Activated naive CD4-positive, alpha-beta T cell treated with anti-CD3 and anti-CD28 coated beads, Interleukin-2, amount 50 U/mL, for 16 hours (primary cell): ENCODE data around the gene ARHGEF39.

Source experiments
- DNase-seq: peaks from one replicate; pipeline ENCODE4 v3.0.0-alpha.2; 2020

The ARHGEF39 gene

DNA sequence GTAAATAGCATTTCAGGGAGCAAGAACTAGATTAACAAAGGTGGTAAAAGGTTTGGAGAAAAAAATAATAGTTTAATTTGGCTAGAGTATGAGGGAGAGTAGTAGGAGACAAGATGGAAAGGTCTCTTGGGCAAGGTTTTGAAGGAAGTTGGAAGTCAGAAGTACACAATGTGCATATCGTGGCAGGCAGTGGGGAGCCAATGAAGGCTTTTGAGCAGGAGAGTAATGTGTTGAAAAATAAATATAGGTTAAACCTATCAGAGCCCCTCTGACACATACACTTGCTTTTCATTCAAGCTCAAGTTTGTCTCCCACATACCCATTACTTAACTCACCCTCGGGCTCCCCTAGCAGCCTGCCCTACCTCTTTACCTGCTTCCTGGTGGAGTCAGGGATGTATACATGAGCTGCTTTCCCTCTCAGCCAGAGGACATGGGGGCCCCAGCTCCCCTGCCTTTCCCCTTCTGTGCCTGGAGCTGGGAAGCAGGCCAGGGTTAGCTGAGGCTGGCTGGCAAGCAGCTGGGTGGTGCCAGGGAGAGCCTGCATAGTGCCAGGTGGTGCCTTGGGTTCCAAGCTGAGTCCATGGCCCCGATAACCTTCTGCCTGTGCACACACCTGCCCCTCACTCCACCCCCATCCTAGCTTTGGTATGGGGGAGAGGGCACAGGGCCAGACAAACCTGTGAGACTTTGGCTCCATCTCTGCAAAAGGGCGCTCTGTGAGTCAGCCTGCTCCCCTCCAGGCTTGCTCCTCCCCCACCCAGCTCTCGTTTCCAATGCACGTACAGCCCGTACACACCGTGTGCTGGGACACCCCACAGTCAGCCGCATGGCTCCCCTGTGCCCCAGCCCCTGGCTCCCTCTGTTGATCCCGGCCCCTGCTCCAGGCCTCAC is 8.4 kb upstream of the ARHGEF39 start, which contains the start of gene CA9:
Gene CA9, plus strand, starts transcription at position 797 of the 893 bp plus-strand sequence. Its CDS starts 32 bp downstream, at position 829.
- DNase-seq, result no peak

GRCh38 chr9:35669331-35670145 is 4.5 kb upstream of the ARHGEF39 start:
- no peak for DNase-seq

- no peak for DNase-seq
Measured at GRCh38 chr9:35667939-35668338, 2.9 kb upstream of the ARHGEF39 start.

DNA sequence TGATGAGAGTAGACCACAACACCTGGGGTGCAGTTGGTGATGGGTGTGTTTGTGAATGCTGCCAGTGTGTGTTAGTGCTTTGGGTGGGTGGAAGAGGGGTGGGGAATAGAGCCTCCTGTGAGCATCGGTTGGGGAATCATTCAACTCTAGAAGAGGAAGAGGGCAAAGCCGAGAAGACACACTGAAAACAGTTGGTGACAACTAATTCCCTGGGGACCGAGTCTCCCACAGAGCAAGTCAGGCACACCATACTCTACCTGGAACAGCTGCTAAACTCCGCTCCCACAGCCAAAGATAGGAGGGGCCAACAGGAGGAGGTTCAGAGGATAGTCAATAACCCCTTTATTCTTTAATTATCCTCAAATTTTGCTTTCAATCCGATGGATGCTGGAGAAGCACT is 1.6 kb upstream of the ARHGEF39 start:
- no peak for DNase-seq

DNA sequence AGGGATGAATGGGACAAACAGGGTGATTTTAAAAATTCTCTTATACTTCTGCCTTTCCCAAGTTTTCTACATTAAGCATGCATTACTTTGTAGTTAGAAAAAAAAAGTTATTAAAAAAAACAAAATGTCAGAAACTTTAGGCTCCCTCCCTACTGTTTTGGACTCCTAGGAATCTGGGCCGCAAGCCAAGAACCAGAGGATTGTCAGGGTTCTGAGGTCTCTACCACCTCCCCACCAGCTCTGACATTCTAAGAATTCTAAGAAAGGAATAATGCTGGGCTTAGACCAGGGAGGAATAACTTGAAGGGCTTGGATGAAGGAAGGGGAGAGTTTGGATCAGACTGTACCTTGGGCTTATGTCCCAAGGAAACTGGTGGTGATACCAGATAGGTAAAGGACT is 1.1 kb upstream of the ARHGEF39 start:
- DNase-seq, result no peak

GRCh38 chr9:35665471-35665818 is 450 bp upstream of the ARHGEF39 start:
- no peak for DNase-seq

DNA sequence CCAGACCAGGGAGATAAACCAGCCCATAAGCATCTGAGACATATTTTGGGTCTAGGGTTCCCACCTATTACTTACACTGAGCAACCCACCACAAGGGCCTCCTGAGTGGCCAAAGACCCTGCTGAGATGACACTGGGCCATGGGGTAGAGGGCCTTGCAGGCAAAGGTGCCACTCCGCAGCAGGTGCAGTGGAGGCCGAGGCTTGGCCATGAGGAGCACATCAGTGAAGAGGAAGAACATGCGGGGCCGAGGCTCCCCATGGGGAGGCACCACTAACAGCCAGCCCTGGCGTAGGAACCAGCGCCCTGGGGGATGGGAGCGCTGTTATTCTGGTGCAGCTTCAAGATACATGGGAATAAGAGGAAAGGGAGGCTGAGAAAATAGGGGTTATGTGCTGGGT is 2.6 kb downstream of the ARHGEF39 start:
- no peak for DNase-seq

DNA sequence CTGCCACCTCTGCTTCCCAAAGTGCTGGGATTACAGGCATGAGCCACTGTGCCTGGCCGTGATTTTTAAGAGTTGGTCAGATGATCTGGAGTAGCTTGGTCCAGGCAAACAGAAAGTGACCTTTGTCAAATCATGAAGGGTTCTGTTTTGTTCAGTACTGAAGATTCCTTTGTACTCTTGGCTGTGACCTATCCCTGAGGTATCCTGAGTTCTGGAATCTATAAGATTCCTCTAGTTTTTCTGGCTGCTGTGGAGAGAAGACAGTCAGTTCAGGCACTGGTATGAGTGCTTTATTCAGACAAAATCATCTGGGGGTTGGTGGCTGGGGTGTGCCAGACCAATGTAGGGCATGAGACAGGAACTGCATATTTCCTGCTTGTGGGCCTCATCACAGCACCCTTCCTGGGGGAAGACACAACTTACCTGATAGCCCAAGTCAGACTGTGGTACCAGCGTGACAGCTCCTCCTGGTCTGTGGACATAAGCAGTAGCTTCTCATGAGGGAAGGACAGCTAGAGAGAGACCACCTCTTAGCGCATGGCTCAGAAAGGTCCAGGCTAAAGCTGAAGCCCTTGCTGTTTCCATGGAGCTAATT is 3.1 kb downstream of the ARHGEF39 start:
- no peak for DNase-seq

DNA sequence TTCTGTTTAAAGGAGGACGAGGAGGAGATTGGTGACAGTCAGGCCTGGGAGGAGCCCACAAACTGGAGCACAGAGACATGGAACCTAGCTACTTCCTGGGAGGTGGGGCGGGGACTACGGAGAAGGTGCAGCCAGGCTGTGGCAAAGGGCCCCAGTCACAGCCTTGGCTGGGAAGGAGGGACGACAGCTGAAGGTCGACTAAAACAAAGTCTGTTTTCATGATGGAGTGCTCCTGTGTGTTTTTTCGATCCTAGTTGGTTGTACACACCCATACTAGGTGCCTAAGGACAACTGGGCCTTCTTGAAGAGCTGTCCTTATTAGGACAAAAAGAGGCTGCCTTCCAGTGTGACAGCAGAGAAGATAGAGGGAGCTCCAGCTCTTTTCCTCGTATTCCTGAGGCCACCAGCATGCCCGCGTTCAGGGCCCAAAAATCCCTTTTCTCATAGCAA is 4.0 kb downstream of the ARHGEF39 start:
- DNase-seq, result no peak

GRCh38 chr9:35659340-35659739 is 5.7 kb downstream of the ARHGEF39 start:
- no peak for DNase-seq

GRCh38 chr9:35658968-35659220 is 6.1 kb downstream of the ARHGEF39 start:
- no peak for DNase-seq

GRCh38 chr9:35658137-35658967 is 6.6 kb downstream of the ARHGEF39 start, which contains the start of gene CCDC107:
CCDC107 (plus strand) TSS chr9:35658292; CDS start chr9:35658380, 88 bp downstream.
- DNase-seq, result peak; percentile 85

- peak; percentile 92 for DNase-seq
Measured at GRCh38 chr9:35657546-35658136, 7.4 kb downstream of the ARHGEF39 start, which contains the start of gene RMRP. RMRP (minus strand) TSS chr9:35658019.

DNA sequence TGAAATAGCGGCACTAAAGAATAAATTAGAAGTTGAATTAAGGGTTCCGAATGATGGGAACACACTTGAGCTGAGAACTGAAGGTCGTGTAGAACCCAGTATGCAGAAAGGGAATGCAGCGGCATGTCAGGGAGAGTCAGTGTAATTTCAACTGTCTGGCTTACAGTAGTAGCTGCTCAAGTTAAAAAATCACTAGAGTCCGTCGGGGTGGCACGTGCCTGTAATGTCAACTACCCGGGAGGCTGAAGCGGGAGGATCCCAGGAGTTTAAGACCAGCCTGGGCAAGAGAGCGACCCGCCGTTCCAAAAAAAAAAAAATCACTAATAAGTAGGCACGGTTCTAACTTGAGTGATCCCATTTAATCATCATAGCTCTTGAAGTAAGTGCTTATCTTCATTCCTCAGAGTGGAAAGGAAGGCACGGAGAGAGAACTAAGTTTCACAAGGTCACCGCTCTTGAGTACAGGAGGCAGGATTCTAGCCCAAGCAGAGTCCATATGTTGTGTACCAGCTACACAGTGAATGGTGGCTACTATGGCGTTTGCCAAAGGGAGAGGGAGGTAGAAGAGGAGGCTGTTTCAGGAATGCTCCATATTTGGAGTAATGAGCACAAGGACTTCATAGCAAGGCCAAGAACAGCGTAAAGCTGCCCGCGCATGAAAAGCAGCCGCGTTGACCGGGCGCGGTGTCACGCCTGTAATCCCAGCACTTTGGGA is 8.0 kb downstream of the ARHGEF39 start:
- no peak for DNase-seq

DNA sequence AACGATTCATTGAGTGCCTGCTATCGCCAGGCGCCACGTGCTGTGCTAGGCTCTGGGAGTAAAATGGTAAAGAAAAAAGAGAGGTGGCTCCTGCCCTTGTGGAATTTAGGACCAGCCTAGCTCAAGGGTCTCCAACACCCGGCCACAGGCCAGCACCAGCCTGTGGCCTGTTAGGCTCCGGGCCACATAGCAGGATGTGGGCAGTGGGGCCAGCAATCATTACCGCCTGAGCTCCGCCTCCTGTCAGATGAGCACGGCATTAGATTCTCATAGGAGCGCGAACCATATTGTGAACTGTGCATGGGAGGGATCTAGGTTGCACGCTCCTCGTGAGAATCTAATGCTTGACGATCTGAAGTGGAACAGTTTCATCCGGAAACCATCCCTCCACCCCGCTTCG is 8.6 kb downstream of the ARHGEF39 start:
- DNase-seq, result no peak

DNA sequence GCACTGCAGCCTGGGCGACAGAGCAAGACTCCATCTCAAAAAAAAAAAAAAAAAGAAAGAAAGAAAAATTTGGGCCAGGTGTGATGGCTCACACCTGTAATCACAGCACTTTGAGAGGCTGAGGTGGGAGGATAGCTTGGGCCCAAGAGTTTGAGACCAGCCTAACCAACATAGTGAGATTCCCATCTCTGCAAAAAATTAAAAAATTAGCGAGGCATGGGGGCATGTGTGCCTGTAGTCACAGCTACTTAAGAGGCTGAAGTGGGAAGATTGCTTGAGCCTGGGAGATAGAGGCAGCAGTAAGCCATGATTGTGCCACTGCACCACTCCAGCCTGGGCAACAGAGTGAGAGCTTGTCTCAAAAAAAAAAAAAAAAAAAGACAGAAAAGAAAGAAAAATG is 11.4 kb downstream of the ARHGEF39 start:
- no peak for DNase-seq

GRCh38 chr9:35652829-35653209 is 12.2 kb downstream of the ARHGEF39 start:
- no peak for DNase-seq

DNA sequence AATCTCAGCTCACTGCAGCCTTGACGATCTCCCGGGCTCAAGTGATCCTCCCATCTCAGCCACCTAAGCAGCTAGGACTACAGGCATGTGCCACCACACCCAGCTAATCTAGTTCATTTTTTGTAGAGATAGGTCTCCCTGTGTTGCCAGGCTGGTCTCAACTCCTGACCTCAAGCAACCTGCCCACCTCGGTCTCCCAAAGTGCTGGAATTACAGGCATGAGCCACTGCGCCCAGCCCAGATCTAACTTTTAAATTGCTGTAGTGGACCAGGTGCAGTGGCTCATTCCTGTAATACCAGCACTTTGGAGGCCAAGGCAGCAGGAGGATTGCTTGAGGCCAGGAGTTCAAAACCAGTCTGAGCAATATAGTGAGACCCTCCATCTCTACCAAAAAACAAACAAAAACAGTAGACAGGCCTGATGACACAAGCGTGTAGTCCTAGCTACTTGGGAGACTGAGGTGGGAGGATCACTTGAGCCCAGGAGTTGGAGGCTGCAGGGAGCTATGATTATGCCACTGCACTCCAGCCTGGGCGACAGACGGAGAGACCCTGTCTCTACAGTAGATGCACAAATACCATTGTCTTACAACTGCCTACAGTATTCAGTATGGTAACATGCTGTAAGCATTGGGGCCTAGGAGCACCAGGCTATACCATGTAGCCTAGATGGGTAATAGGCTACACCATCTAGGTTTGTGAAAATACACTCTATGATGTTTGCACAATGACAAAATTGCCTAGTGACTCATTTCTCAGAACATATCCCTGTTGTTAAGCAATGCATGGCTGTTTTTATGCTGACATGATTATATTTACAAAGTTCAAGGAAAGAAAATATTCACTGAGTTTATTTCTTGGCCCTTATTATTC is 12.8 kb downstream of the ARHGEF39 start:
- DNase-seq, result no peak

- peak; percentile 25 for DNase-seq
Measured at GRCh38 chr9:35650341-35651158, 14.4 kb downstream of the ARHGEF39 start, which contains the start of gene SIT1. SIT1 (minus strand) TSS chr9:35650931; CDS start chr9:35650853, 78 bp downstream.
